NCI-H1694 (cell line): ENCODE measurements around the gene NUP85.
"Not testable (repeated sequence)": the region's sequence is repeated elsewhere in the genome, so short reads cannot be mapped to it uniquely, and the experiment has no call there.

Source experiments
- DNase-seq: peaks from one replicate; lab custom pipeline; 2025; lab: John Stamatoyannopoulos, UW

NUP85 gene

GRCh38 chr17:75241996-75242460 lies 36.5 kb downstream of the NUP85 start:
- no peak for DNase-seq

GRCh38 chr17:75242461-75243042 lies 37.1 kb downstream of the NUP85 start:
- no peak for DNase-seq

- DNase-seq: no peak
Measured at GRCh38 chr17:75244133-75244866, 38.8 kb downstream of the NUP85 start.

- DNase-seq: no peak
Measured at GRCh38 chr17:75245011-75245410, 39.5 kb downstream of the NUP85 start.

GRCh38 chr17:75246404-75246803 lies 40.9 kb downstream of the NUP85 start:
- no peak for DNase-seq

GRCh38 chr17:75249564-75249963 lies 44.1 kb downstream of the NUP85 start:
- DNase-seq: no peak

- no peak for DNase-seq
Measured at GRCh38 chr17:75250009-75250471, 44.6 kb downstream of the NUP85 start.

- DNase-seq: no peak
Measured at GRCh38 chr17:75252039-75252816, 46.7 kb downstream of the NUP85 start.

- not testable (repeated sequence) for DNase-seq
Measured at GRCh38 chr17:75255954-75256698, 50.6 kb downstream of the NUP85 start.

- DNase-seq: not testable (repeated sequence)
Measured at GRCh38 chr17:75257228-75257627, 51.7 kb downstream of the NUP85 start.

- no peak for DNase-seq
Measured at GRCh38 chr17:75260641-75261335, 55.3 kb downstream of the NUP85 start.

GRCh38 chr17:75261336-75262111 lies 56.0 kb downstream of the NUP85 start, which contains the start of the genes GGA3 and MRPS7:
TSS of gene GGA3 (minus strand) at chr17:75261606. CDS start at chr17:75261587, 19 bp downstream.
TSS of gene MRPS7 (plus strand) at chr17:75261879. CDS start at chr17:75261901, 22 bp downstream.
- peak; percentile 69 for DNase-seq

- no peak for DNase-seq
Measured at GRCh38 chr17:75262112-75262606, 56.7 kb downstream of the NUP85 start.

GRCh38 chr17:75263055-75263454 lies 57.6 kb downstream of the NUP85 start:
- DNase-seq: no peak

- DNase-seq: no peak
Measured at GRCh38 chr17:75265614-75266315, 60.3 kb downstream of the NUP85 start.

GRCh38 chr17:75266316-75267152 lies 61.1 kb downstream of the NUP85 start:
- no peak for DNase-seq

- no peak for DNase-seq
Measured at GRCh38 chr17:75267153-75267410, 61.6 kb downstream of the NUP85 start.

- no peak for DNase-seq
Measured at GRCh38 chr17:75267411-75268232, 62.1 kb downstream of the NUP85 start.
